Urinary bladder (tissue), 4 donors: ENCODE measurements around the gene KMT5B. TPM values are rescaled to one million over a fixed set of nuclear protein-coding genes. Genes with fewer than 3 reads are reported as not detected.
A peak's percentile ranks its signal among the peaks of the same experiment; 100 is the strongest.
"Not testable (repeated sequence)": the region's sequence is repeated elsewhere in the genome, so short reads cannot be mapped to it uniquely, and the experiment has no call there.

Experiments used
- DNase-seq: peaks from one replicate; pipeline ENCODE4 v3.0.0-alpha.2; 2015; ENCODE audit errors: extremely low spot score
- H3K27ac ChIP-seq: one replicate; pipeline ENCODE4 v1.5.1; 2013; ENCODE audit warnings: low read depth, mild to moderate bottlenecking, moderate library complexity
- H3K36me3 ChIP-seq: one replicate; pipeline ENCODE4 v1.6.1; 2013; ENCODE audit warnings: mild to moderate bottlenecking, moderate library complexity; ENCODE audit not compliant: insufficient read depth
- H3K4me1 ChIP-seq: one replicate; pipeline ENCODE4 v1.6.1; 2013; ENCODE audit warnings: mild to moderate bottlenecking, moderate library complexity; ENCODE audit not compliant: insufficient read depth
- H3K4me3 ChIP-seq: one replicate; pipeline ENCODE4 v1.5.1; 2013; ENCODE audit warnings: low read depth, low read length
- WGBS: extraction: QIAGEN DNeasy Blood & Tissue Kit; methylation state at CpG from one replicate; pipeline ENCODE4 v1.1.7; 2013; 5-methylcytosine and 5-hydroxymethylcytosine counted together
- polyA plus RNA-seq: library from polyadenylated mRNA; stranded (reverse); fragments of 200-250 nt; gene quantifications from one replicate; pipeline ENCODE4 v1.2.3, GENCODE V29; 2013
- total RNA-seq: library from RNA; depleted of rRNA; stranded (reverse); fragments of >200 nt; gene quantifications from one replicate; pipeline ENCODE4 v1.2.3, GENCODE V29; 2014
- donor health status: healthy with polysubstance abuse.
- donor health status: healthy.

Gene KMT5B
- 78.5 TPM for total RNA-seq
- 24.5 TPM for polyA plus RNA-seq

DNA sequence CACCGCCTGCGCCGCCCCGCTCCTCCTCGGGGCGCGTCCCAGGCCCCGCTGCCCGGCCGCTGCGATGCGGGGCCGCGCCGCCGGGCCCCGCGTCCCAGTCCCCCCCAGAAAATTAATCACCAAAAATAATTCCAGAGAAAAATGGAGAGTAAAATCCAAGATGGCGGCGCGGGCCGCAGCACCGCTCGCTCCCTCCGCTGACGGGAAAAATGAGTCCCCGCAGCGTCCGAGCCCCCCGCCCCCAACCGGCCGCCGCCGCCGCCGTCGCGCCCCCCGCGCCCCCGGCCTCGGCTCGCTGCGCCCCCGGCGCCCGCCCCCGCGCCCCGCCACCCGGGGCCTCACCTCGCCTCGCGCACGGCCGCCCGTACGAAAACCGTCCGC lies at the start of gene KMT5B:
Gene KMT5B, minus strand, starts transcription at position 162 of the 381 bp plus-strand sequence. CDS start 23,220 bp downstream, outside the sequence.
- under 1% methylated on average over 56 of the region's 60 CpGs for WGBS
- Histone ChIP-seq H3K4me1 (no peaks in the 10 kb centered on the region), H3K4me3 (peak within 1 kb of the TSS; percentile 93), H3K36me3 (no peaks in the 10 kb centered on the region), H3K27ac (peak within 1 kb of the TSS; percentile 100)
- no peak for DNase-seq

- Histone ChIP-seq H3K27ac (no peak overlapping the region), H3K4me3 (no peak overlapping the region), H3K36me3 (peaks cover 4% of the 10 kb centered on the region), H3K4me1 (no peaks in the 10 kb centered on the region)
- DNase-seq = no peak
- 93% methylated on average over 8 of the region's 8 CpGs for WGBS
These were observed 49.4 kb upstream of the KMT5B start for GRCh38 chr11:68262544-68262827.

DNA sequence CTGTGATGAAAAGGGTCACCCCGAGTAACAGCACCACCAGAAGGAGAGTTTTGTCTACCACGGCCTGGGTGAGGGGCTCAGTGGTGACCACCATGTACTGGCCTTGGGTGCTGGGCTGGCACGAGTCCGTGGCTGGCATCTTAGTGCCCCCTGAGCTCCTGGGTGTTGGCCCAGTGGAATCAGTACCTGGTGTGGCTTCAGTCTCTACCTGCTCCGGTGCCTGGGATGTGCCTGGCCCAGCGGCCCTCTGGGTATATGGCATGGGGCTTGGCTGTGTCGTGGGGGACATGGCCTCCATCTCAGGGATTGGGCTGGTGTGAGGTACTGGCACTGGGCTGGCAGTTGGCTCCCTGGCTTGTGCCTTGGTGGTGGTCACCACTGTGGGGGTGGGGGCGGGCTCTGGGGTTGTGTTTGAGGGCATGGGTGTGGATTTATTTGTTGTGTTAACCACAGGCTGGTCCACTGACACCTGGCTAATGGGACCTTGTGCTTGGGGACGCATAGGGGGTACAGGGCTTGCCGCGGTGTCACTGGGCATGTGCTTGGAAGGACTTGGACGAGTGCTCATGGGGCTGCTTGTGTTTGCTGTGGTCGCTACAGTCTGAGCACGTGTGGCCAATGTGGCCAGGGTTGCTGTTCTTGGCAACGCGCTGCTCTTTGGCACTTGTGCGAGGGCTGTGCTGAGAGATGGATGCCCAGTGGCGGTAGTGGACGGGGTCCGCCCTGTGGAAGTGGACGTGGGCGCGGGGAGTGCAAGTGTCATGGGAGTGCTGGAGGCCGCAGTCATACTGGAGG lies 48.9 kb upstream of the KMT5B start:
- H3K4me1 ChIP-seq = no peaks in the 10 kb centered on the region
- no peak overlapping the region for H3K27ac ChIP-seq
- 92% methylated on average over 24 of the region's 24 CpGs for WGBS
- peaks cover 4% of the 10 kb centered on the region for H3K36me3 ChIP-seq
- no peak for DNase-seq
- H3K4me3 ChIP-seq = no peak overlapping the region

GRCh38 chr11:68261006-68261405 lies 47.9 kb upstream of the KMT5B start:
- Histone ChIP-seq H3K27ac (no peak overlapping the region), H3K4me3 (no peak overlapping the region), H3K36me3 (peaks cover 4% of the 10 kb centered on the region), H3K4me1 (no peaks in the 10 kb centered on the region)
- WGBS = 81% methylated on average over 15 of the region's 15 CpGs
- no peak for DNase-seq

- H3K4me1 ChIP-seq = no peaks in the 10 kb centered on the region
- H3K27ac ChIP-seq = no peak overlapping the region
- WGBS = 92% methylated on average over 6 of the region's 6 CpGs
- peaks cover 4% of the 10 kb centered on the region for H3K36me3 ChIP-seq
- H3K4me3 ChIP-seq = no peak overlapping the region
- no peak for DNase-seq
These were observed 47.4 kb upstream of the KMT5B start for GRCh38 chr11:68260484-68260883.

GRCh38 chr11:68259122-68259959 lies 46.2 kb upstream of the KMT5B start:
- no peak overlapping the region for H3K4me3 ChIP-seq
- peaks cover 4% of the 10 kb centered on the region for H3K36me3 ChIP-seq
- H3K4me1 ChIP-seq = no peaks in the 10 kb centered on the region
- DNase-seq = no peak
- WGBS = 88% methylated on average over 15 of the region's 15 CpGs
- no peak overlapping the region for H3K27ac ChIP-seq

DNA sequence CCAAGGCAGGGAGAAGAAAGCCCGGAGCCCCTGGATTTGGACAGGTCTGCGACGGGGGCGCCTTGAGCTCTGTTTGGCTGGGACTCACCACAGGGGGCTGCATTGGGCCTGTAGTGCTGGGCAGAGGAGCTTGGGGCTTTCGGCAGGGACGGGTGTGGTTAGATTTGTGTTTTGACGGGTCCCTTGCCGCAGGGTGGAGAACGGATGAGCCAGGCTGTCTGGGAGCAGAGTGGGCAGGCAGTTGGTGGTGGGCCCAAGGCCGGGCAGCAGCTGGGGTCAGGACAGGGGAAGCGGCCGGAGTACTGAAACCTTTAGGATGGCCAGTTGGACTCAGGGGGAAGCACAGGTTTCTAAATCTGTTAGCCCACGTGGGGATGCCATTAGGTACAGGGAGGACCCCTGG lies 45.3 kb upstream of the KMT5B start:
- H3K4me3 ChIP-seq = no peak overlapping the region
- H3K36me3 ChIP-seq = peaks cover 4% of the 10 kb centered on the region
- no peaks in the 10 kb centered on the region for H3K4me1 ChIP-seq
- no peak for DNase-seq
- H3K27ac ChIP-seq = no peak overlapping the region
- 87% methylated on average over 13 of the region's 13 CpGs for WGBS

GRCh38 chr11:68257477-68258362 lies 44.6 kb upstream of the KMT5B start:
- no peak overlapping the region for H3K27ac ChIP-seq
- H3K36me3 ChIP-seq = peaks cover 4% of the 10 kb centered on the region
- H3K4me3 ChIP-seq = no peak overlapping the region
- H3K4me1 ChIP-seq = no peaks in the 10 kb centered on the region
- 40% methylated on average over 22 of the region's 22 CpGs for WGBS
- DNase-seq = peak; percentile 75

- no peak overlapping the region for H3K27ac ChIP-seq
- 42% methylated on average over 9 of the region's 9 CpGs for WGBS
- H3K4me3 ChIP-seq = no peak overlapping the region
- no peaks in the 10 kb centered on the region for H3K4me1 ChIP-seq
- DNase-seq = no peak
- no peaks in the 10 kb centered on the region for H3K36me3 ChIP-seq
These were observed 43.2 kb upstream of the KMT5B start for GRCh38 chr11:68256331-68256741.

GRCh38 chr11:68255526-68255925 lies 42.4 kb upstream of the KMT5B start:
- no peak for DNase-seq
- Histone ChIP-seq H3K4me3 (no peak overlapping the region), H3K27ac (no peak overlapping the region), H3K4me1 (no peaks in the 10 kb centered on the region), H3K36me3 (no peaks in the 10 kb centered on the region)
- WGBS = 69% methylated on average over 13 of the region's 13 CpGs

DNA sequence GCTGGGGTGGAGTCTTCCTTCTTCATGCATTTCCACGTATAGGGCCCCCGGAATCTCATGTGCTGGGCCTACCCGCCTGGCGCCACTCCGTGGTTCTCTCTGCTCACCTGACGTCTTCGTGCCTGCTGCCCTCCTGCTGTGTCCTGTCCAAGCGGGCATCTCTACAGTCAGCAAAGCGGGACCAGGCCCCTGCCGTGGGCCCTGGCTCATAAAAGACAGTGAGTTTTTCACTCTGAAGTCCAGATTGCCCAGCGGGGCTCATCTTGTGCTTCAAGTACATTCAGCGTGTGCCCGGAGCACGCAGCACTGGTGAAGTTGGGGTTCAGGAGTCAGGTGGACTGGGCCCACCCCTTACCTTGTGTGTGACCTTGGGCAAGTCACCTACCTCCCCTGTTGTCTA lies 41.3 kb upstream of the KMT5B start:
- Histone ChIP-seq H3K36me3 (no peaks in the 10 kb centered on the region), H3K4me1 (no peaks in the 10 kb centered on the region), H3K4me3 (no peak overlapping the region), H3K27ac (no peak overlapping the region)
- WGBS = 96% methylated on average over 14 of the region's 14 CpGs
- DNase-seq = no peak

GRCh38 chr11:68251765-68252164 lies 38.7 kb upstream of the KMT5B start:
- DNase-seq = no peak
- WGBS = 85% methylated on average over 3 of the region's 3 CpGs
- no peak overlapping the region for H3K4me3 ChIP-seq
- H3K27ac ChIP-seq = no peak overlapping the region
- H3K36me3 ChIP-seq = no peaks in the 10 kb centered on the region
- no peaks in the 10 kb centered on the region for H3K4me1 ChIP-seq

DNA sequence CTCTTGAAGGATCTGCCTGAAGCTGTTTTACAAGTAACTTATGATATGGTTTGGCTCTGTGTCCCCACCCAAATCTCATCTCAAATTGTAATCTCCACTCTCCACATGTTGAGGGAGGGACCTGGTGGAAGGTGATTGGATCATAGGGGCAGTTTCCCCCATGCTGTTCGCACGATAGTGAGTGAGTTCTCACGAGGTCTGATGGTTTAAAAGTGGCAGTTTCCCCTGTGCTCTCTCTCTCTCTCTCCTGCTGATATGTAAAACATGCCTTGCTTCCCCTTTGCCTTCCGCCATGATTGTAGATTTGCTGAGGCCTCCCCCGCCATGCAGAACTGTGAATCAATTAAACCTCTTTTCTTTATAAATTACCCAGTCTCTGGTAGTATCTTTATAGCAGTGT lies 31.8 kb upstream of the KMT5B start:
- not testable (repeated sequence) for H3K27ac ChIP-seq, H3K36me3 ChIP-seq, DNase-seq, H3K4me3 ChIP-seq, H3K4me1 ChIP-seq
- 77% methylated on average over 5 of the region's 5 CpGs for WGBS
